ENCODE data around the gene CCL22.

GRCh38 chr16:57381791-57382534 is 23.4 kb downstream of the CCL22 start:
- TF ChIP-seq POLR2A (IDR thresholded peaks at IDR 0.05) (no peak), CTCF (IDR thresholded peaks at IDR 0.05) (no peak), POLR2AphosphoS5 (IDR thresholded peaks at IDR 0.05) (no peak)
